RWPE2 (cell line): ENCODE measurements around the gene KPNA4.

Experiments used
- ATAC-seq: fragments of 200-7000 bp; cut with Tn5 transposase; 3 replicates; pipeline ENCODE4 v1.9.1; 2021; ENCODE audit warnings: low read depth
- DNase-seq: peaks from one replicate; pipeline ENCODE4 v3.0.0-alpha.2; 2020; ENCODE audit warnings: low spot score
- H3K27ac ChIP-seq: fragments of 450-650 bp; 2 replicates; pipeline ENCODE4 v1.5.1; 2017; ENCODE audit warnings: mild to moderate bottlenecking; ENCODE audit not compliant: poor library complexity, severe bottlenecking
- H3K27me3 ChIP-seq: fragments of 250-450 bp; sonication (Bioruptor Pico); 2 replicates; pipeline ENCODE4 v1.5.1; 2021; ENCODE audit warnings: mild to moderate bottlenecking, moderate library complexity; ENCODE audit not compliant: insufficient read depth, poor library complexity, severe bottlenecking
- H3K36me3 ChIP-seq: fragments of 250-450 bp; sonication (Bioruptor Pico); 2 replicates; pipeline ENCODE4 v1.5.1; 2020; ENCODE audit warnings: low read depth, mild to moderate bottlenecking, moderate library complexity
- H3K4me1 ChIP-seq: fragments of 250-450 bp; sonication (Bioruptor Pico); 2 replicates; pipeline ENCODE4 v1.5.1; 2021; ENCODE audit warnings: mild to moderate bottlenecking, moderate library complexity; ENCODE audit not compliant: insufficient read depth, poor library complexity, severe bottlenecking
- H3K4me3 ChIP-seq: fragments of 250-450 bp; sonication (Bioruptor Pico); 2 replicates; pipeline ENCODE4 v1.5.1; 2021; ENCODE audit warnings: mild to moderate bottlenecking, moderate library complexity; ENCODE audit not compliant: severe bottlenecking
- H3K9me3 ChIP-seq: fragments of 250-450 bp; sonication (Bioruptor Pico); 2 replicates; pipeline ENCODE4 v1.5.1; 2021; ENCODE audit warnings: mild to moderate bottlenecking, moderate library complexity; ENCODE audit not compliant: severe bottlenecking
- TF ChIP-seq, protein P1 (sequence below): fragments of 450-650 bp; IDR thresholded peaks from one replicate; pipeline ENCODE4 v1.5.1; 2017; ENCODE audit warnings: mild to moderate bottlenecking, moderate library complexity; ENCODE audit not compliant: poor library complexity, severe bottlenecking

The KPNA4 gene

GRCh38 chr3:160544844-160545503 is 20.4 kb downstream of the KPNA4 start:
- Histone ChIP-seq H3K4me3 (no peak overlapping the region), H3K27me3 (no peaks in the 10 kb centered on the region), H3K9me3 (peaks cover 8% of the 10 kb centered on the region), H3K27ac (no peak overlapping the region), H3K4me1 (peaks cover 5% of the 10 kb centered on the region), H3K36me3 (peaks cover 32% of the 10 kb centered on the region)
- DNase-seq = no peak
- TF ChIP-seq, protein P1, sequence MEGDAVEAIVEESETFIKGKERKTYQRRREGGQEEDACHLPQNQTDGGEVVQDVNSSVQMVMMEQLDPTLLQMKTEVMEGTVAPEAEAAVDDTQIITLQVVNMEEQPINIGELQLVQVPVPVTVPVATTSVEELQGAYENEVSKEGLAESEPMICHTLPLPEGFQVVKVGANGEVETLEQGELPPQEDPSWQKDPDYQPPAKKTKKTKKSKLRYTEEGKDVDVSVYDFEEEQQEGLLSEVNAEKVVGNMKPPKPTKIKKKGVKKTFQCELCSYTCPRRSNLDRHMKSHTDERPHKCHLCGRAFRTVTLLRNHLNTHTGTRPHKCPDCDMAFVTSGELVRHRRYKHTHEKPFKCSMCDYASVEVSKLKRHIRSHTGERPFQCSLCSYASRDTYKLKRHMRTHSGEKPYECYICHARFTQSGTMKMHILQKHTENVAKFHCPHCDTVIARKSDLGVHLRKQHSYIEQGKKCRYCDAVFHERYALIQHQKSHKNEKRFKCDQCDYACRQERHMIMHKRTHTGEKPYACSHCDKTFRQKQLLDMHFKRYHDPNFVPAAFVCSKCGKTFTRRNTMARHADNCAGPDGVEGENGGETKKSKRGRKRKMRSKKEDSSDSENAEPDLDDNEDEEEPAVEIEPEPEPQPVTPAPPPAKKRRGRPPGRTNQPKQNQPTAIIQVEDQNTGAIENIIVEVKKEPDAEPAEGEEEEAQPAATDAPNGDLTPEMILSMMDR = no peak
- ATAC-seq = no peak

DNA sequence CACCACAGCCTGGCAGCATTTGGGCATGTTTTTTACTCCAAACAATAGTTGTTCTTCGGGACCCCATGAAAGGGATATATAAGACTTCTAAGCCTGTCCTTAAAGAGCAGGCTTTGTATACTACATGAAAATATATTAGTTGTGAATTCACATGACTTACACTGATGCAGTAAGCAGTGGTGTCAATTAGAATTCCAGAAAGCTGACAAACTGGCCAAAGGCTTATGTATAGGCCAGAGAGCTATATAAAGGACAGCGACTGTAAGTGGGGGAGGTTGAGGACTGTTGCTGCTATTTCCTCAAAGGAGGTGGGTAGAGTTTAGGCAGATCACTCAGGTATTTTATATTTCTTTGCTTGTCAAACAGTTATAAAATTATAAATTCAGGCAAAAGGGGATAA is 24.8 kb downstream of the KPNA4 start:
- H3K27ac ChIP-seq = no peak overlapping the region
- no peak for DNase-seq
- H3K27me3 ChIP-seq = no peaks in the 10 kb centered on the region
- H3K9me3 ChIP-seq = no peaks in the 10 kb centered on the region
- H3K36me3 ChIP-seq = peaks cover 8% of the 10 kb centered on the region
- TF ChIP-seq, protein P1 = no peak
- peaks cover 5% of the 10 kb centered on the region for H3K4me1 ChIP-seq
- ATAC-seq = peak; percentile 42; the same call in 1 of the 3 replicates
- H3K4me3 ChIP-seq = no peak overlapping the region

DNA sequence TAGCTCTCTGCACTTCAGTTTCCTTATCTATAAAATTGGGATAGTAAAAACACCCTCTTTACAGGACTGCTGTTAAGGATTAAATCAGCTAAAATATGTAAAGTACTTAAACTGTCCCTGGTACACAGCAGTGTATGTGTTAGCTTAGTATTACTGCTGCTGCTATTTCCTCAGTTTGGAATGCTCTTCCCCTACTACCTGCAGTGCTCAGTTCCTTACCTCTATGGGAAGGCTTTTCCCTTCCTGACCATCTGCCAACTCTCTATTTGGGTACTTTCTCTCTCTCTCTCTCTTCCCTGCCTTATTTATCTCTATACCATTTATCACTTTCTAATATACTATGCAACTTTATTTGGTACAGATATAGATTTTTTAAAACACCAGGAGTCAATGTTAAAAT is 26.5 kb downstream of the KPNA4 start:
- Histone ChIP-seq H3K27me3 (no peaks in the 10 kb centered on the region), H3K4me1 (no peaks in the 10 kb centered on the region), H3K9me3 (no peaks in the 10 kb centered on the region), H3K36me3 (peaks cover 24% of the 10 kb centered on the region), H3K4me3 (no peak overlapping the region), H3K27ac (no peak overlapping the region)
- DNase-seq (no peak), ATAC-seq (no peak)
- TF ChIP-seq, protein P1 = no peak

DNA sequence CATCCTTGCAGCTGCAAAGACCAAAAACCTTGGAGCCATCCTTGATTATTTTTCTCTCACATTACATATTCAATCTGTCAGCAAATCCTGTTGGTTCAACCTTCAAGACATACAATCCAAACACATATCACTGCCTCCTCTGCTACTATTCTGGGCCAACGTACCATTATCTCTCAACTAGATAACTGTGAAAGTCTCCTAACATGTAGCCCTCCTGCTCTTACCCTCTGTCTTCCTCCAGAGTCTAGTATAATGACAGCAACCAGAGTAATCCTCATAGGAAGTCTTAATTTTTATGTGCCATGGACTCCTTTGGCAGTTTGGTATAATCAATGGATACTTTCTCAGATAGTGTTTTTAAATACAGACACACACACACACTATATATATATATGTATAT is 27.6 kb downstream of the KPNA4 start:
- Histone ChIP-seq H3K9me3 (no peaks in the 10 kb centered on the region), H3K27ac (no peak overlapping the region)
- no peak for ATAC-seq

GRCh38 chr3:160532371-160532770 is 33.0 kb downstream of the KPNA4 start:
- TF ChIP-seq, protein P1 = no peak
- ATAC-seq (no peak), DNase-seq (no peak)
- Histone ChIP-seq H3K36me3 (peaks cover 88% of the 10 kb centered on the region), H3K4me3 (no peak overlapping the region), H3K9me3 (no peaks in the 10 kb centered on the region), H3K4me1 (no peaks in the 10 kb centered on the region), H3K27me3 (no peaks in the 10 kb centered on the region), H3K27ac (no peak overlapping the region)

More for the DNA sequence above, 27.6 kb downstream of the KPNA4 start:
- H3K4me3 ChIP-seq = no peak overlapping the region
- DNase-seq = no peak
- no peaks in the 10 kb centered on the region for H3K4me1 ChIP-seq
- peaks cover 36% of the 10 kb centered on the region for H3K36me3 ChIP-seq
- TF ChIP-seq, protein P1 = no peak
- H3K27me3 ChIP-seq = no peaks in the 10 kb centered on the region
